ENCODE measurements around the gene CHST12.
"Not testable (repeated sequence)": the region's sequence is repeated elsewhere in the genome, so short reads cannot be mapped to it uniquely, and the experiment has no call there.

CHST12 gene

GRCh38 chr7:2435146-2435545, 31.7 kb downstream of the CHST12 start:
- no peak for DNase-seq (ENCODE audit: low read depth)

GRCh38 chr7:2436341-2437104, 33.1 kb downstream of the CHST12 start:
- no peak for DNase-seq (ENCODE audit: low read depth)

DNA sequence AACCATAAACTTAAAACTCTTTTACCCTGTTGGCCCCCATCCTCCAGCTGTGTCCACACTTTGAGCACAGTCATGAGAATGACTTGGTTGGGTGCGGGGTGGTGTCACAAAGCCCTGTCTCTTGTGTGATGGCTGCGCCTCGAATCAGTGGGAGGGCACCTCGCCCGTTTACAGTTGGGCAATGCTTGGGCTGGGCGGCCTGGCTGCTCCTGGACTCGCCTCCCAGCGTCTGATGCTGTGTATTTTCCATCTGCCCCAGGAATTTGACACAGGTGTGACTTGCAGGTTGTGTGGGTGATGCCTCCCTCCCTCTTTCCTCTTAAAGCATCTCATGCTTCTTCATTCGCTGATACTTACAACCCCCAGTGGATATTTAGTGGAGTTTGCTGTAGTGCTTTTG, 33.7 kb downstream of the CHST12 start:
- DNase-seq (ENCODE audit: low read depth): no peak

- no peak for DNase-seq (ENCODE audit: low read depth)
Observed at GRCh38 chr7:2437537-2438148, 34.2 kb downstream of the CHST12 start.

DNA sequence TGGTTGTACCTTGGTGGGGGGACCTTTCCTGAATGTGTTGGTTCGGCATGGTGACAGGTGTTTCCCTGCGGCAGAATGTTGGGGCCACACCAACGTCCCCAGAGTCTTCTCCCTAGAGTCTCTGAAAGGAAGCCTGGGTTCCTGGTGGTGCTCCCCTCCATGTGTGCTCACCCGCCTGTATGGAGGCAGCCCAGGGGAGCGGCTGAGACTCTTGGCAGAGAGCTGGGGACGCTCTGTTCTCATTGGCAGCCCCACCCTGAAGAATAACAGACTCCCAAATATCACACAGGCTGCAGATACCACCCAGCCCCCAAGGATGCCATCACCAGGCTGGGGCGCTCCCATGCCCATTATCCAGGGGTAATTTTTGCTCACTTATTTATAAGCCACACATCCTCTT, 34.8 kb downstream of the CHST12 start:
- DNase-seq (ENCODE audit: low read depth): no peak

DNA sequence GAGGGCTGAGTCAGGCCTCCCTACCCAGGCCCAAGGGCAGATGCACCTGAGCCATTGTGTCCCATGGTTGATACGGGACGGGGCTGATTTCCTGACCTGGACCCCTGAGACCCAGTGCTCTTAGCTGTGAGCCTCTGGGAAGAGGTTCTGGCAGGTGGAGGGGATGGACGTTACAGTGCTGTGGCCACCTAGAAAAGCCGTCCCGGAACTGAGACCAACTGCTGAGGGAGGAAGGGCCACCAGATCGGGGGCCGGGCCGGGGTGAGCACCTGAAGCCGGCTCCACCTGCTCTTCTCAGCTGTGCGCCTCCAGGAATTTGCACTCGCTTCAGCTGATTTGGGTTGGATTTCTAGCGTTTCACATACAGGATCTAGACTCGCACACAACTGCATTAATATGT, 35.4 kb downstream of the CHST12 start:
- no peak for DNase-seq (ENCODE audit: low read depth)

DNA sequence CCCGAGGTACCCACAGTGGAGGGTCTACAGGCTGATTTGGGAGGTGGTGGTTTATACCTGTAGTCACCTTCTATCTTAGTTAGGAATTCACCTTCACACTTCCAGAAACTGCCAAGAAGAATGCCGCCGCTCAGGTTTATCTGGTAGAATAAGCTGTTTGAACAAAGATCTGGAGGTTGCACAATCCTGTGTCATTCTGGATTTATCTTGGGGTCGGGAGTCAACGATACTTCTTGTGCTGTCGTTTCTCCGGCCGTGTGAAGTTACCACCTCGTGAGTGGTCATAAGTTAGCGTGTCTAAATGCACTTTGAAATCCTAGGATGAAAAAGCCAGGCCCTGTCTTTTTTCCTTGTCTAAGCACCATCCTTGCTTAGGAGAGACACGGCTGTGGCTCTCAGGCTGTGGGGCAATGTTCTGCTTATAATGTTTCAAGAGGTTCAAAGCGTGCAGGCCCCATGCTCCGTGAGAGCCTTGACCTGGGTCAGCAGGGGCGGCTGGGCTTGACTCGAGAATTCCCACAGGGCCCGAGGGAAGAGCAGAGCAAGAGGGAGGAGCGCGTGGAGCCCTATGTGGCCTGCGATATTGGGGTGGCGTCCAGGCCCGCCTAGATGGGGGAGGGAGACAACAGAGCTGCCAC, 37.3 kb downstream of the CHST12 start:
- DNase-seq (ENCODE audit: low read depth): no peak

DNA sequence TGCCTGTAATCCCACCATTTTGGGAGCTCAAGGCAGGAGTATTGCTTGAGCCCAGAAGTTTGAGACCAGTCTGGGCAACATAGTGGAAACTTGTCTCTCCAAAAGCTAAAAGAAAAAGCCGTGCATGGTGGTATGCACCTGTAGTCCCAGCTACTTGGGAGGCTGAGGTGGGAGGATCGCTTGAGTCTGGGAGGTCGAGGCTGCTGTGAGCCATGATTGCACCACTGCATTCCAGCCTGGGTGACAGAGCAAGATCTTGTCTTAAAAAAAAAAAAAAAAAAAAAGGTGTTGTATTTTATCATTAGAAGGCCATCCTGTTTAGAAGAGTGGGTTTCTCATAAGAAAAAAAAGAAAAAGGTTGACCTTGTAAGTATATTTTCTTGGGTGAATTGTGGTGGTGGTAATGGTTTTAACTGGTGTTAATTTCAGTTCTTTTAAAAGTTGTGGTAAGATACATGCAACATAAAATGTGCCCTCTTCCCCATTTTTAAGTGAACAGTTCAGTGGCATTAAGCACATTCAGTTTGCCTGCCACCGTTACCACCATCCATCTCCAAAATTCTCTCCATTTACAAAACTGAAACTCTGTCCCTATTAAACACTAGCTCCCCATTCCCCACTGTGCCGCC, 38.1 kb downstream of the CHST12 start:
- no peak for DNase-seq (ENCODE audit: low read depth)

DNA sequence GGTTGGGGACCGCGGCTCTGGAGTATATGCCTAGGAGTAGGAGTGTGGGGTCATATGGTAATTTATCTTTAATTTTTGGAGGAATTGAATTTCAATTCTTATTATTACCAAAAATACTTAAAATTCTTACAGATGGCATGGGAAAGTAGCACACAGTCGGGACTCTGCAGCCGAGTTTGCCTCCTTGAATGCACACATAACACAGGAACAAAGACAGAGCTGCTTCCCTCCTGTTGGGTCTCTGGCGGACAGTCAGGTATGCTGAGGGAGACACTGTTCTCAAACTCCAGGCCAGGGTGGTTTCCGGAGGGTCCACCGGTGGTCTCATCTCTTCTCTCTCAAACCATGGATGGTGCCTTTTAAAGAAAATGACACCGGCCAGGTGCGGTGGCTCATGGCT, 40.1 kb downstream of the CHST12 start:
- DNase-seq (ENCODE audit: low read depth): no peak

DNA sequence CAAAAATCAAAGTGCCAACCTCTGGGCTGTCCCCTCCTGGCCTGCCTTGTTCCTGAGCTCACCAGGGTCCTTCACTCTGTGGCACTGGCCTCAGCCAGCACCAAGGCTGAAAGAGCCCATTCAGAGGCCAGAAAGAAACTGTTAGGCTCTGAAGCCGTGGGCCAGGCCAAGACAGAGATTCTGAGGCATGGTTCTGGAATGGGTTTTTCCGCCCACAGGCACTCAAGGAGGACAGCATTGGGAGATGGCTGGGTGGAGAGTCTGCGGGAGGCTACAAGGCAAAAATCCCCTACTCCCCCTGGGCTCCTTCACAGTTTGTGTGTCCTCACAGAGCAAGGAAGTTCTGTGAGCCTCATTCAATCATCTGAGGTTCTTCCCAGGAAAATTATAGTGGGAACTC, 41.1 kb downstream of the CHST12 start:
- no peak for DNase-seq (ENCODE audit: low read depth)

- DNase-seq (ENCODE audit: low read depth): no peak
Observed at GRCh38 chr7:2445047-2445446, 41.6 kb downstream of the CHST12 start.

- DNase-seq (ENCODE audit: low read depth): no peak
Observed at GRCh38 chr7:2445898-2446555, 42.6 kb downstream of the CHST12 start.

DNA sequence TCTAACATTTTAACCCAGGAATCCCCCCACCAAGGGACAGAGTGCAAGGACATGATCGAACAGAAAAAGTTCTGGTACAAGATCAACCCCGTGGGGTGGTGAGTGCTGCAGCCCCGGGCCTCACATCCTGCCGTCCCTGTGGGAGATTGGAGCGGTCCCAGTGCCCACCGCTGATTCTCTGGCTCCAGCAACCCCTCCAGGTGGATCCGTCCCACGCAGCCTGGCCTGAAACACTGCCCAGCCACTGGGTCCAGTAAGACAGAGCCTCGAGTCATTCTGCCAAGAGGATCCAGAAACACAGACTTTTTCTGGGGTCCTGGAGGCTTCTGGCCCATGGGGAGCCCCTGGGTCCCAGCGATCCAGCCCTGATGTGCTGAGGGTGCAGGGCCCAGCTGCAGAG, 43.3 kb downstream of the CHST12 start:
- DNase-seq (ENCODE audit: low read depth): no peak

GRCh38 chr7:2450198-2451107, 47.0 kb downstream of the CHST12 start:
- no peak for DNase-seq (ENCODE audit: low read depth)

DNA sequence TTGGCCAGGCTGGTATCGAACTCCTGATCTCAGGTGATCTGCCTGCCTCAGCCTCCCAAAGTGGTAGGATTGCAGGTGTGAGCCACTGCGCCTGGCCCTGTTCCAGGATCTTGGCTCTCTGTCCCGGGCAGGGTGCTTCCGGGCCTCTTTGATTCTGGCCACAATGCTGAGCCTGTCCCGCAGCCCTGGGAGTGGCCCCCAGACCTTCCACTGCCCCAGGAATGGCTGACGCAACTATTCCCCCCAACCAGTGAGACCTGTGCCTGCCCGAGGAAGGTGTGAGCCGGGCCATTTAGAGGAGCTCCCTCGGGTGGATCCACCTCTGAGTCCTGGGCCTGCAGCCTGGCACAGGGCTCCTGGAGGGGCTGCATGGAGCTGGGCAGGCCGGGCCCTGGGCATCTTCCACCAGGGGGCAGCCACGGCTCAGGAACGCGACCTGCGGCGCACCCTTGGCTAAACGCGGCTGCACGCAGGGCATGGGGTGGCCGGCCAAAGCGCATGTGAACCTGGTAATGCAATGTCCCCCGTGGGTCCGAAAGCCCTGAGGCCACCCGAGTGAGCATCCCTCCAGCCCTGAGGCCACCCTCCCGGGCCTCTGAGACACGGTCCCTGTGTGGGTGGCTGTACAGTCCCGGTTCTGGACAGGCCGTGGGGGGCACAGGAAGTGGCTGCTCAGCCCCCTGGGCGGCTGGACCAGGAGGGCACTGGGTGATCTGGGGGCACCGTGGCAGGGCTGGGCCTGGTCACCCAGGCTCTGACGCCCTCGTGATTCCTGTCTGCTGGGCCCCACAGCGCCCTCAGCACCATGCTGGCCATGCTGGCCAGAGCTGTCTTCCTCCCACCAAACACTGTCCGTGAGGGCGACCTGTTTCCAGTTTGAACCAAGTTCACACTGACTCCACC, 48.0 kb downstream of the CHST12 start:
- DNase-seq (ENCODE audit: low read depth): peak; percentile 58

GRCh38 chr7:2452074-2452507, 48.7 kb downstream of the CHST12 start:
- no peak for DNase-seq (ENCODE audit: low read depth)

GRCh38 chr7:2452643-2453270, 49.3 kb downstream of the CHST12 start:
- no peak for DNase-seq (ENCODE audit: low read depth)

DNA sequence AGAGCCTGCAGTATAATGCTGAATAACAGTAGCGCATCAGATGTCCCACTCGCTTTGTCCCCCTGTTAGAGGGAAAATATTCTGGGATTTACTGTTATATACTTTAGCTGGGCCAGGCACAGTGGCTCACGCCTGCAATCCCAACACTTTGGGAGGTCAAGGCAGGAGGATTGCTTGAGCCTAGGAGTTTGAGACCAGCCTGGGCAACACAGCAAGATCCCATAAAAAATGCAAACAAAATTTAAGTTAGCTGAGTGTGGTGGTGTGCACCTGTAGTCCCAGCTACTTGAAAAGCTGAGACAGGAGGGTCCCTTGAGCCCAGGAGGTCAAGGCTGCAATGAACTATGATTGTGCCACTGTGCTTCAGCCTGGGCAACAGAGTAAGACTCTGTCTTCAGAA, 50.4 kb downstream of the CHST12 start:
- DNase-seq (ENCODE audit: low read depth): not testable (repeated sequence)

DNA sequence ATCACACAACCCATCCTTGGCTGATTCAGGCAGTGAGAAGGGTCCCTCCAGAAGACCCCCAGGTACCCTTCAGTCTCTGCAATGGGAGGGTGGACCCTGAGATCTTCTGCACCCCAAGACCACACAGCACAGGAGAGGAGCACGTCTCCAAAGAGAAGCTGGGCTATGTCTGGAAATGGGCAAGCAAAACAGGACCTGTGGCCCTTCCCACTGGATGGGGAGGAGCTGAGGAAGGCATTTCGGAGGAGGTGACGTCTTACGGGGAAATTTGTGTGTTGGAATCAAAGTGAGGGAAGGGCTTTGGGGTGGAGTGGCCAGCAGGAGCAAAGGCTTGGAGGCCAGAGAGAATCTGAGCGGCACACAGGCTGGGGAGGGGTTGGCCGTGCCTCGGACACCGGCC, 56.3 kb downstream of the CHST12 start:
- no peak for DNase-seq (ENCODE audit: low read depth)

DNA sequence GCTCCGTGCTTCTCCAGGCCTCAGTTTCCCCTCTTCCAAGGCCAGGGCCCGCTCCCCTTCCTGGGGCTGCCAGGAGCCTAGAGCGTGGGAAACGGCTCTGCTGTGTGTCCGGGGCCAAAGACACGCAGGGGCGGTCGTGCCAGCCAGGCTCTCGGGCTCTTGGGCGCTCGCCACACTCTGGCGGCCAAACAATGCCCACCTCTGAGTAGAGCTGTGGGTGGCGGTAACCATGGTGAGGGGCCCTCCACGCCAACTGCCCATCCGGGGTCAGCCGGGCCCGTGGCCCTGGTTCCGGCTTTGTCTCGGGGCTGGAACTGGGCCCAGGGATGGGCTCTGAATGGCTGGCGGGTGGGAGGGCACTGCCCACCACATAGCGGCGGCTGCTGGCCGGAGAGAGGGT, 56.8 kb downstream of the CHST12 start:
- no peak for DNase-seq (ENCODE audit: low read depth)
